ENCODE results near the gene LRRC18.

The LRRC18 gene

GRCh38 chr10:48907730-48908129 is 31.9 kb downstream of the LRRC18 start:
- no peak for DNase-seq (ENCODE audit: low read depth)

- DNase-seq (ENCODE audit: low read depth): no peak
Observed at GRCh38 chr10:48906841-48907240, 32.8 kb downstream of the LRRC18 start.

GRCh38 chr10:48905311-48905710 is 34.3 kb downstream of the LRRC18 start:
- DNase-seq (ENCODE audit: low read depth): no peak

GRCh38 chr10:48904861-48905260 is 34.8 kb downstream of the LRRC18 start:
- no peak for DNase-seq (ENCODE audit: low read depth)

- DNase-seq (ENCODE audit: low read depth): no peak
Observed at GRCh38 chr10:48903151-48903550, 36.5 kb downstream of the LRRC18 start.

- no peak for DNase-seq (ENCODE audit: low read depth)
Observed at GRCh38 chr10:48902096-48902495, 37.5 kb downstream of the LRRC18 start.

GRCh38 chr10:48901319-48901718 is 38.3 kb downstream of the LRRC18 start:
- DNase-seq (ENCODE audit: low read depth): no peak

GRCh38 chr10:48900371-48900801 is 39.3 kb downstream of the LRRC18 start:
- DNase-seq (ENCODE audit: low read depth): no peak

GRCh38 chr10:48899781-48900180 is 39.9 kb downstream of the LRRC18 start:
- DNase-seq (ENCODE audit: low read depth): no peak

GRCh38 chr10:48898426-48898825 is 41.2 kb downstream of the LRRC18 start:
- DNase-seq (ENCODE audit: low read depth): no peak

GRCh38 chr10:48897441-48897790 is 42.2 kb downstream of the LRRC18 start:
- DNase-seq (ENCODE audit: low read depth): no peak

- no peak for DNase-seq (ENCODE audit: low read depth)
Observed at GRCh38 chr10:48896756-48897440, 42.7 kb downstream of the LRRC18 start.

GRCh38 chr10:48895803-48896195 is 43.8 kb downstream of the LRRC18 start:
- DNase-seq (ENCODE audit: low read depth): no peak

- DNase-seq (ENCODE audit: low read depth): no peak
Observed at GRCh38 chr10:48894911-48895802, 44.5 kb downstream of the LRRC18 start.

- DNase-seq (ENCODE audit: low read depth): no peak
Observed at GRCh38 chr10:48890888-48891850, 48.5 kb downstream of the LRRC18 start.

- no peak for DNase-seq (ENCODE audit: low read depth)
Observed at GRCh38 chr10:48887982-48888381, 51.7 kb downstream of the LRRC18 start.

GRCh38 chr10:48885376-48885775 is 54.3 kb downstream of the LRRC18 start:
- DNase-seq (ENCODE audit: low read depth): no peak

- no peak for DNase-seq (ENCODE audit: low read depth)
Observed at GRCh38 chr10:48884179-48885045, 55.2 kb downstream of the LRRC18 start.

- no peak for DNase-seq (ENCODE audit: low read depth)
Observed at GRCh38 chr10:48883701-48884100, 55.9 kb downstream of the LRRC18 start.

- DNase-seq (ENCODE audit: low read depth): no peak
Observed at GRCh38 chr10:48882881-48883280, 56.8 kb downstream of the LRRC18 start.

- DNase-seq (ENCODE audit: low read depth): no peak
Observed at GRCh38 chr10:48881937-48882336, 57.7 kb downstream of the LRRC18 start.

Data from stimulated activated CD8-positive, alpha-beta memory T cell treated with anti-CD3 and anti-CD28 coated beads, Interleukin-15, amount 100 ng/mL, for 1 hour (primary cell).